Neutrophil (primary cell): ENCODE results near the gene GNG7.

Experiments
- H3K27ac ChIP-seq: fragments of 200-600 bp; sonication (generic); 2 replicates; pipeline ENCODE4 v1.5.1; 2016; ENCODE audit warnings: mild to moderate bottlenecking, moderate library complexity
- H3K27me3 ChIP-seq: fragments of 200-600 bp; sonication (generic); 2 replicates; pipeline ENCODE4 v1.6.0; 2016; ENCODE audit warnings: mild to moderate bottlenecking
- H3K36me3 ChIP-seq: fragments of 200-600 bp; sonication (generic); 2 replicates; pipeline ENCODE4 v1.5.1; 2017
- H3K4me1 ChIP-seq, 2 experiments: fragments of 200-600 bp in 1 of 2; sonication (generic) in 1 of 2; 1 replicate in 1 of 2; 2 replicates in 1 of 2; pipeline versions ENCODE4 v1.5.1 to v1.6.1; 2013 to 2016; ENCODE audit warnings: low read depth in 1 of 2, low read length in 1 of 2, mild to moderate bottlenecking in 1 of 2, moderate library complexity in 1 of 2; ENCODE audit not compliant: control insufficient read depth in 1 of 2, insufficient read depth in 1 of 2
- H3K4me3 ChIP-seq, 2 experiments: fragments of 200-600 bp in 1 of 2; sonication (generic) in 1 of 2; 1 replicate in 1 of 2; 2 replicates in 1 of 2; pipeline ENCODE4 v1.5.1; 2013 to 2016; ENCODE audit warnings: low read depth in 1 of 2, low read length in 1 of 2, mild to moderate bottlenecking in 1 of 2, moderate library complexity in 1 of 2
- H3K9me3 ChIP-seq: fragments of 200-600 bp; sonication (generic); 2 replicates; pipeline ENCODE4 v1.5.1; 2016
- TF ChIP-seq, protein P1 (sequence below): fragments of 200-600 bp; sonication (generic); IDR thresholded peaks from 2 replicates; pipeline ENCODE4 v1.5.1; 2016; ENCODE audit warnings: antibody characterized with exemption

The GNG7 gene

DNA sequence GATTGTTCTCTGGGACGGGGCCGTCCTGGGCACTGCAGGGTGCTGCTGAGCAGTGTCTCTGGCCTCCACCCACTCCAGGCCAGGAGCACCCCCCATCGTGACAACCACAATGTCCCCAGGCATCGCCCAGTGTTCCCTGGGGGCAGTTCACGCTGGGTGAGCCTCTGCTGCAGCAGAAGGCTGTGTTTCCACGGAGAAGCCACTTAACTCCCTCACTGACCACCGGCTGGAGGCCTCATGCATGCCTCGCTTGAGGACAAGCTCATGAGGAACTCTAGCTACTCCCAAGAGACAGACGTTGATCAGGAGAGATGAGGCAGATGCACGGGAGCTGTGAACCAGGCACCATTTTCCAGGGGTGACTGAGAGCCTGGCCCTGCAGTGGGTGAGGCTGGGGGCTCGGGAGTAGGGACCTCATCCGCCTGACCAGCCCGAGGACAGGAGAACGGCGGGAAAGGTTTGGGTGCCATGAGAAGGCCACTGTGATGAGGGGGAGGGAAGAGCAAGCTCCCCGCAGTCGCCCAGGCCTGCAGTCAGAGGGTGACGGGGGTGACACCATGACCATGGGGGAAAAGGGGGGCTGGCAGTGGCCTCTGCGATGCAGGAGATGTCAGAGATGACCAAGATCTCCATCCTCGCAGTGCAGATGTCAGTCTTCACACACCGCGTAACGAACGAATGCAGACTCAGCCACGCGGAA lies 32.2 kb upstream of the GNG7 start:
- peaks cover 33 to 36% of the 10 kb centered on the region in 2 experiments for H3K4me1 ChIP-seq
- H3K27me3 ChIP-seq: no peaks in the 10 kb centered on the region
- H3K36me3 ChIP-seq: peaks cover 51% of the 10 kb centered on the region
- H3K4me3 ChIP-seq: no peak overlapping the region
- H3K9me3 ChIP-seq: no peaks in the 10 kb centered on the region
- TF ChIP-seq, protein P1, sequence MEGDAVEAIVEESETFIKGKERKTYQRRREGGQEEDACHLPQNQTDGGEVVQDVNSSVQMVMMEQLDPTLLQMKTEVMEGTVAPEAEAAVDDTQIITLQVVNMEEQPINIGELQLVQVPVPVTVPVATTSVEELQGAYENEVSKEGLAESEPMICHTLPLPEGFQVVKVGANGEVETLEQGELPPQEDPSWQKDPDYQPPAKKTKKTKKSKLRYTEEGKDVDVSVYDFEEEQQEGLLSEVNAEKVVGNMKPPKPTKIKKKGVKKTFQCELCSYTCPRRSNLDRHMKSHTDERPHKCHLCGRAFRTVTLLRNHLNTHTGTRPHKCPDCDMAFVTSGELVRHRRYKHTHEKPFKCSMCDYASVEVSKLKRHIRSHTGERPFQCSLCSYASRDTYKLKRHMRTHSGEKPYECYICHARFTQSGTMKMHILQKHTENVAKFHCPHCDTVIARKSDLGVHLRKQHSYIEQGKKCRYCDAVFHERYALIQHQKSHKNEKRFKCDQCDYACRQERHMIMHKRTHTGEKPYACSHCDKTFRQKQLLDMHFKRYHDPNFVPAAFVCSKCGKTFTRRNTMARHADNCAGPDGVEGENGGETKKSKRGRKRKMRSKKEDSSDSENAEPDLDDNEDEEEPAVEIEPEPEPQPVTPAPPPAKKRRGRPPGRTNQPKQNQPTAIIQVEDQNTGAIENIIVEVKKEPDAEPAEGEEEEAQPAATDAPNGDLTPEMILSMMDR: no peak
- no peak overlapping the region for H3K27ac ChIP-seq

DNA sequence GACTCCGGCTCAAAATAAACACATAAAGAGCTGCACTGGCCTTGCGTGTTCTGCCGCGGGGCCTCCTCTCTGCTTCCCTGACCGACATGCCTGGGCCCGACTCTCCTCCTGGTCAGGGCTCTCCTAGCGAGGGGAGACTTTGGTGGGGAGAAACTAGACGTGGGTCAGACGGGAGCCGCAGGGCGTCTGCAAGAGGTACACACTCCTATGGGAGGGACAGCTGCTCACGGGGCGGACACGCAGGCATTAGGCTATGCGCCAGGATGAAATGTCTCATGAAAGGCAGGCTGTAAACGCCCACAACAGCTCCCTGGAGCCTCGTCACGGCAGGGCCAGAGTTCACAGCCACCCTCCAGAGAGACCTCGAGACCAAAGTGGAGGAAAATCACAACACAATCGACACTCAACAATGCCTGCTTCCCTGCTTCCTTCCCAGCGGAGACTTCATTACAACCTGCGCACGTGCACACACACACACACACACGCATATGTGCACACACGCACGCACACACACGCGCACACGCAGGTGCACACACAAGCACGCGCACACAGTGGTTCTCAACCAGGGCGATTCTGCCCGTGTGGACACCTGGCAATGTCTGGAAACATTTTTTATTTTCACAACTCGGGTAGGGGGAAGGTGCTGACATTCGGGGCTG lies 31.6 kb upstream of the GNG7 start:
- peaks cover 28 to 29% of the 10 kb centered on the region in 2 experiments for H3K4me1 ChIP-seq
- no peak overlapping the region for H3K4me3 ChIP-seq
- TF ChIP-seq, protein P1: no peak
- no peak overlapping the region for H3K27ac ChIP-seq
- H3K9me3 ChIP-seq: no peaks in the 10 kb centered on the region
- H3K36me3 ChIP-seq: peaks cover 51% of the 10 kb centered on the region
- H3K27me3 ChIP-seq: peaks cover under 1% of the 10 kb centered on the region

DNA sequence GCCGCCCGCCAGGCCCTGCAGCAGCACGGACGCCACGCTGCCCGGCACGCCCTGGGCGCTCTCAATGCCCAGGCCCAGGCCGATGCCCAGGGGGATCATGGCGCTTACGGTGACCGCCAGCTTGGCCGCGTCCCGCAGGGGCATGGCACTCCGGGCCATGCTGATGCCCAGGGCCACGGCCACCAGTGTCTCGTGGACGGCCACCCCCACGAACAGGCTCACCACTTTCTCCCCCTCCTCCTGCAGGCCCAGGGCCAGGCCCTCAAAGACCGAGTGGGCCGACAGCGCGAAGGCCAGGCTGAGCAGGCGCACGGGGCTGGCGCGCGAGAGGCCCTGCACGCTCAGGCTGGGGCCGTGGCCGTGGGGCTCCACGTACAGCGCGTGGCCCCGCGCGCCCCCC lies 30.4 kb upstream of the GNG7 start:
- no peaks in the 10 kb centered on the region for H3K9me3 ChIP-seq
- H3K27me3 ChIP-seq: peaks cover 12% of the 10 kb centered on the region
- H3K27ac ChIP-seq: no peak overlapping the region
- H3K4me1 ChIP-seq: peaks cover 19 to 20% of the 10 kb centered on the region in 2 experiments
- H3K36me3 ChIP-seq: peaks cover 51% of the 10 kb centered on the region
- no peak overlapping the region for H3K4me3 ChIP-seq
- TF ChIP-seq, protein P1: no peak

DNA sequence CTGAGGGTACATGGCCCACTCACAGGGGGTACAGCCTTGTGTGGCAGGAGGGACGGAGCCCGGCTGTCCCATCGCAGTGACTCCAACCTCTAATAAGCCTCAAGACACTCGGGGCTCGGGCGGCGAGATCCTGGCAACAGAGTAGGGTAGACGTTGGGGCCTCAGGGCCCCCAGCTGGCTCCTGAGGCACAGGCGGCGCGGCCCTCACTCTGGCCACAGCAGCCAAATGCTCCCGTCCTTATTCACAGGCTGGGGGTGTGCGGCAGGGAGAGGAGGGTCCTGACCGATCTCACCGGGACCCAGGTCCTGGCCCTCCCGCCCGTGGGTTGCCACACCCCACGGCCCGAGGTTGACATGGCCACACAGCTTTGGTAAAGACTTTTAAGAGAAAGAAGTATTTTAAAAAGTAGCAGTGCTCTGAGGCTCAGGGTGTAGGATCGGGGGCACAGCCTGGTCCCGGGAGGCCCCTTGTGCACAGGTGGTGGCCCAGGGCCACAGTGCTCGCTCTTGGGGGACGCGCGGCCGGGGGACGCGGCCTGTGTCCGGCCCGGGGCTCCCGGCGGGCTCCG lies 29.7 kb upstream of the GNG7 start:
- TF ChIP-seq, protein P1: no peak
- H3K27ac ChIP-seq: no peak overlapping the region
- H3K4me1 ChIP-seq: peaks cover 13 to 14% of the 10 kb centered on the region in 2 experiments
- H3K9me3 ChIP-seq: no peaks in the 10 kb centered on the region
- H3K36me3 ChIP-seq: peaks cover 51% of the 10 kb centered on the region
- H3K4me3 ChIP-seq: no peak overlapping the region
- H3K27me3 ChIP-seq: peaks cover 19% of the 10 kb centered on the region

DNA sequence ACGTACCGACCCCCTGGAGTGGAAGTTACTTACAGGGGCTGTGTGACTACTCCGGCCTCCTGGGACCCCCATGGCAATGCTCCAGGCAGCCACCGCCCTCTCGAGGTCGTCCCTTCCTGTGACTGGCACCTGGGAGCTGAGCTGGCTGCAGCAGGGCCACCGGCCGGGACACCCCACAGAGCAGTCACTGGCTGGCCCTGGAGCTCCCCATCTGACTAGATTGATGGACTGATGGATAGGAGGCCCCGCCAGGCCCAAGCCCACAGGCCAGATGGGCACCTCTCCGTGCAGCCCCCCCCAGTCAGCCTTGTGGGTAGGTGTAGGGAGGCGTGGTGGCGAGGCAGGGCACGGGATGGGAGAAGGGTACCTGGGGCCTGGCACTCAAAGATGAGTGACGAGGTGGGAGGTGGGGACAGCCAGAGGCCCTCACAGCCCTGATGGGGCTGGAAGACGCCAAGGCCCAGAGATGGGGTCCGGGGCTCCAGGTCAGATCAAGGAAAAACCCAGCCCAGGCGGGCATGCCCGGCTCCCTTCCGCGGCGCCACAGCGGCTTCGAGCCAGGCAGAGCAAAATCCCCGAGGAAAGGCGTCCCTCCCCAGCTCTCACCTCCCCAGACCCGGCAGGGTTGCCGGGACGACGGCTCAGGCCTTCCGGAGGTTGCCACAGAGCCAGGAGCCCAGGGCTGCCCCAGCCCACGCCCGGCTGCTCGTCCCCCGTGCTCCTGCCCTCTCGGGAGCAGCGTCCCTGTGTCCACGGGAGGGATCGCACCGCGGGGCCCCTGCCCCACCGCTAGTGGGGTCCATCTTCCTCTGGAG lies 28.9 kb upstream of the GNG7 start:
- H3K4me1 ChIP-seq: peaks cover 4 to 5% of the 10 kb centered on the region in 2 experiments
- H3K4me3 ChIP-seq: no peak overlapping the region
- H3K9me3 ChIP-seq: no peaks in the 10 kb centered on the region
- H3K36me3 ChIP-seq: peaks cover 51% of the 10 kb centered on the region
- no peak overlapping the region for H3K27ac ChIP-seq
- TF ChIP-seq, protein P1: no peak
- peaks cover 27% of the 10 kb centered on the region for H3K27me3 ChIP-seq
